Left ventricle myocardium inferior (tissue), 1 donor: ENCODE data around the gene TNFRSF4. TPM values are rescaled to one million over a fixed set of nuclear protein-coding genes. Genes with fewer than 3 reads are reported as not detected.
"Not testable (repeated sequence)": the region's sequence is repeated elsewhere in the genome, so short reads cannot be mapped to it uniquely, and the experiment has no call there.

ENCODE experiments used
- DNase-seq: peaks from one replicate; pipeline ENCODE4 v3.0.0-alpha.2; 2020
- H3K27ac ChIP-seq: fragments of 200-600 bp; replicated peaks from 2 replicates; pipeline ENCODE4 v1.8.0; 2021
- H3K27me3 ChIP-seq: fragments of 200-600 bp; 2 replicates; pipeline ENCODE4 v1.8.0; 2021; ENCODE audit warnings: low read depth
- H3K36me3 ChIP-seq: fragments of 200-600 bp; 2 replicates; pipeline ENCODE4 v1.8.0; 2021
- H3K4me1 ChIP-seq: fragments of 200-600 bp; 2 replicates; pipeline ENCODE4 v1.8.0; 2021
- H3K4me3 ChIP-seq: fragments of 200-600 bp; 2 replicates; pipeline ENCODE4 v1.8.0; 2021; ENCODE audit warnings: mild to moderate bottlenecking, moderate library complexity
- H3K9me3 ChIP-seq: fragments of 200-600 bp; replicated peaks from 2 replicates; pipeline ENCODE4 v1.8.0; 2021
- intact Hi-C: fragments of 100-400 bp; cut with micrococcal nuclease; formaldehyde crosslinking; loops from one replicate; pipeline ENCODE4 v1.11.0; 2022
- total RNA-seq: library from RNA; stranded (reverse); fragmentation: NEBNext Ultra II Directional; extraction: Animal tissue kit (Norgen Biotek cat#: 25700); gene quantifications from one replicate; pipeline ENCODE4 v1.2.1, GENCODE V29; 2021
- TF ChIP-seq, protein P1 (sequence below): fragments of 200-600 bp; IDR thresholded peaks from 2 replicates; pipeline ENCODE4 v1.8.0; 2021; ENCODE audit warnings: antibody characterized with exemption, mild to moderate bottlenecking, borderline replicate concordance
- donor health status: DM: no; HTN: yes; CAD: no; lungs with severe emphysema.

TNFRSF4 gene
- total RNA-seq, 1 donor from 2014 or later: 2.2 TPM

DNA sequence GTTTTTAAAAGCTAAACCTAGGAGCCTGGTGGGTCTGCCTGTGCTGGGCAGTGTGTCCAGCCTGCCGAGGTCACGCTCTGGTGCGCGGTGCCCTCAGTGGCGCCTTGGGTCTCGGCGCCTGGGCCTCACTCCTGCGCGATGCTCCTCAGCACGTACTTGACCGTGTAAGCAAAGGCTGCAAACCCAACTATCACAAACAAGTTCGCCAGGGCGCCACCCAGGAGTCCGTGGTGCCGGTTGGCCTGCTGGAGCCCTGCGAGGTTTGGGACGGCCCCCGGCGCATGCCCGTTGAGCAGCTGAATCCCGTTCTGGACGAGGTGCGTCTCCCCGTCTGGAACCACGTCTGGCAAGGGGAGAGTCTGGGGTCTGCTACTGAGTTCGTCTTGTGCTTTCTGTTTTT lies 41.1 kb upstream of the TNFRSF4 start:
- H3K36me3 ChIP-seq: peaks cover 56% of the 10 kb centered on the region
- TF ChIP-seq, protein P1, sequence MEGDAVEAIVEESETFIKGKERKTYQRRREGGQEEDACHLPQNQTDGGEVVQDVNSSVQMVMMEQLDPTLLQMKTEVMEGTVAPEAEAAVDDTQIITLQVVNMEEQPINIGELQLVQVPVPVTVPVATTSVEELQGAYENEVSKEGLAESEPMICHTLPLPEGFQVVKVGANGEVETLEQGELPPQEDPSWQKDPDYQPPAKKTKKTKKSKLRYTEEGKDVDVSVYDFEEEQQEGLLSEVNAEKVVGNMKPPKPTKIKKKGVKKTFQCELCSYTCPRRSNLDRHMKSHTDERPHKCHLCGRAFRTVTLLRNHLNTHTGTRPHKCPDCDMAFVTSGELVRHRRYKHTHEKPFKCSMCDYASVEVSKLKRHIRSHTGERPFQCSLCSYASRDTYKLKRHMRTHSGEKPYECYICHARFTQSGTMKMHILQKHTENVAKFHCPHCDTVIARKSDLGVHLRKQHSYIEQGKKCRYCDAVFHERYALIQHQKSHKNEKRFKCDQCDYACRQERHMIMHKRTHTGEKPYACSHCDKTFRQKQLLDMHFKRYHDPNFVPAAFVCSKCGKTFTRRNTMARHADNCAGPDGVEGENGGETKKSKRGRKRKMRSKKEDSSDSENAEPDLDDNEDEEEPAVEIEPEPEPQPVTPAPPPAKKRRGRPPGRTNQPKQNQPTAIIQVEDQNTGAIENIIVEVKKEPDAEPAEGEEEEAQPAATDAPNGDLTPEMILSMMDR: no peak
- intact Hi-C loops: no loop called here

DNA sequence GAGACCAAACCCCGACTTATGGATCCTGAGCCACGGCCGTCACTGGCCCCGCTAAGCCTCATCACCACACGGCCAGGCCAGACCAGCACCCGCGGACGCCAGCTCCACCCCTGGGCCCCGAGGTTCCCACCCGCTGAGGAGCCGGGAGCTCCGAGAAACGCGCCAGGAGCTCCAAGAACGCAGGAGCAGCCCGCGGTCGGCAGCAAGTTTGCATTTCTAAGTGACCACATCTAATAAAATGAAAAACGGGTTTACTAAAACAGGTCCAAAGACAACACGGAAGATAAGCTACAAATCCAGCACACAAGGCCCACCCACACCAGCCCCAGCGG lies 40.7 kb upstream of the TNFRSF4 start:
- TF ChIP-seq, protein P1: no peak
- Histone ChIP-seq H3K27ac (no peak overlapping the region), H3K9me3 (no peaks in the 10 kb centered on the region), H3K36me3 (peaks cover 56% of the 10 kb centered on the region), H3K4me1 (peaks cover 20% of the 10 kb centered on the region), H3K4me3 (no peak overlapping the region), H3K27me3 (no peaks in the 10 kb centered on the region)
- no peak for DNase-seq
- intact Hi-C loops: no loop called here

More for the DNA sequence above, 41.1 kb upstream of the TNFRSF4 start:
- Histone ChIP-seq H3K27ac (no peak overlapping the region), H3K27me3 (no peaks in the 10 kb centered on the region), H3K9me3 (no peaks in the 10 kb centered on the region), H3K4me1 (peaks cover 24% of the 10 kb centered on the region), H3K4me3 (no peak overlapping the region)
- DNase-seq: no peak

DNA sequence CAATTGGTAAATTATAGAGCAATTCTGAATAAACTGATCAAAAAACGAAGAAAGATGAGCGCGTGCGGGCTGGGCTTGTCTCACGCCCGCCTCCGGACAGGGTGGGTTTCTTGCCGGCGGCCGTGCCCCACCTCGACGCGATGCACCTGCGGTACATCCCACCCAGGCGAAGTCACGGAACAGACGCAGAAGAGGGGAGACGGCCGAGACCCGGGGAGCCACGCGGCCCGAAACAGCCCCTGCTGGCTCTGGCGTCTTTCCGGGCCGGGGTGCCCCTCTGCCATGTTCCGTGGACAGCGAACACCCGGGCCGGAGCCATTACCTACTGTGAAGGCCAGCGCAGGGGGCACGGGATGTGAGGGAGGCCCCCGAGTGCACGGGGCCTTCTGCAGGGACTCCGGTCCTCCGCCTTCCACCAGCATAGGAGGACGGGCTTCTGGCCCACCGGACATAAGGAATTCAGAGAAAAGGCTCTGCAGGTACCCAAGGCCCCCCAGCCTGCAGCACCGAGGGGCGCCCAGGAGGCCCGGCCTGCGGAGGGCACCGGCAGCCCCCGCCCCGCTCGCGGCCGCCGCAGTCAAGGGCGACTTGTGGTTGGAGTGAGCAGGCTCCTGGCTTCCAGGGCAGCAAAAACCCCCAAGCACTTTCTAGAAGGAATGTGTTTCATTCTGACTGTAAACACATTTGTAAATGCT lies 40.2 kb upstream of the TNFRSF4 start:
- intact Hi-C loops: no loop called here
- DNase-seq: no peak
- H3K27me3 ChIP-seq: no peaks in the 10 kb centered on the region
- TF ChIP-seq, protein P1: no peak
- no peak overlapping the region for H3K4me3 ChIP-seq
- no peak overlapping the region for H3K27ac ChIP-seq
- H3K36me3 ChIP-seq: peaks cover 53% of the 10 kb centered on the region
- H3K4me1 ChIP-seq: peaks cover 15% of the 10 kb centered on the region
- H3K9me3 ChIP-seq: no peaks in the 10 kb centered on the region

- TF ChIP-seq, protein P1: no peak
- Histone ChIP-seq H3K9me3 (no peaks in the 10 kb centered on the region), H3K4me3 (no peak overlapping the region), H3K36me3 (peaks cover 47% of the 10 kb centered on the region), H3K4me1 (peaks cover 8% of the 10 kb centered on the region), H3K27ac (no peak overlapping the region), H3K27me3 (no peaks in the 10 kb centered on the region)
- intact Hi-C loops: no loop called here
- DNase-seq: no peak
Observed at GRCh38 chr1:1253314-1253713, 39.4 kb upstream of the TNFRSF4 start.

DNA sequence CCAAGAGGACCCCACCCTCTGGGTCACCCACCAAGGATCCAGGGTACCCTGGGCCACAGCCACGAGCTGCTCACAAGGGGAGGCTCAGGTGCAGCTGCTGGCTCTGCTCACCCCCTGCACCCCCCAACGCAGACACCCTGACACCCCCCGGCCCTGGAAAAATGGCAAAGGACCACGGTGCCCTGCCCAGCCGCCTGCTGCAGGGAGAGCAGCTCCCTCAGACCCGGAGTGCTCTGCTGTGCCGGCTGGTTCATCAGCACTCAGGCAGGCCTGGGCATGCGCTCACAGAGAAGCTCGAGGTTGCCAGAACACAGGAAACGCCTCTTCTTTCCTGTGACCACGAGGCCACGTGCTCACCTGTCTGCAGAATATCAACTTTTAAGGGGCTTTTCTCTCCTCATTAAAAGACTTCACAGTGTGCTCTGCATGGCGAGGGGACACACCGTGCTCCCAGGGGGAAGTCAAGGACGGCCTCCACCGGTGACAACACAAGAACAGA lies 36.9 kb upstream of the TNFRSF4 start:
- intact Hi-C loops: no loop called here
- TF ChIP-seq, protein P1: no peak
- Histone ChIP-seq H3K27ac (no peak overlapping the region), H3K4me3 (no peak overlapping the region), H3K4me1 (peaks cover 12% of the 10 kb centered on the region), H3K27me3 (peaks cover 20% of the 10 kb centered on the region), H3K36me3 (peaks cover 35% of the 10 kb centered on the region), H3K9me3 (no peaks in the 10 kb centered on the region)
- no peak for DNase-seq

DNA sequence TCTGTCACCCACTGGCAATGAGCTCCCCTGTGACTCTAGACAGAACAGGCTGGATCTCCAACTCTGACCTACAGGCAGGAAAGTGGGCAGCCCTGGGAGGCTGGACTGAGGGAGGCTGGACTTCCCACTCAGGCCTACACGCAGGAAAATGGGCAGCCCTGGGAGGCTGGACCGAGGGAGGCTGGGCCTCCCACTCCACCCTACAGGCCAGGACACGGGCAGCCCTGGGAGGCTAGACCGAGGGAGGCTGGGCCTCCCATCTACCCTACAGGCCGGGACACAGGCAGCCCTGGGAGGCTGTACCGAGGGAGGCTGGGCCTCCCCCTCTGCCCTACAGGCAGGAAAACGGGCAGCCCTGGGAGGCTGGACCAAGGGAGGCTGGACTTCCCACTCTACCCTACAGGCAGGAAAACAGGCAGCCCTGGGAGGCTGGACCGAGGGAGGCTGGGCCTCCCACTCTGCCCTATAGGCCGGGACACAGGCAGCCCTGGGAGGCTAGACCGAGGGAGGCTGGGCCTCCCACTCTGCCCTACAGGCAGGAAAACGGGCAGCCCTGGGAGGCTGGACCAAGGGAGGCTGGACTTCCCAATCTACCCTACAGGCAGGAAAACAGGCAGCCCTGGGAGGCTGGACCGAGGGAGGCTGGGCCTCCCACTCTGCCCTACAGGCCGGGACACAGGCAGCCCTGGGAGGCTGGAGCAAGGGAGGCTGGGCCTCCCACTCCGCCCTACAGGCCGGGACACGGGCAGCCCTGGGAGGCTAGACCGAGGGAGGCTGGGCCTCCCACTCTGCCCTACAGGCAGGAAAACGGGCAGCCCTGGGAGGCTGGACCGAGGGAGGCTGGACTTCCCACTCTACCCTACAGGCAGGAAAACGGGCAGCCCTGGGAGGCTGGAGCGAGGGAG lies 34.3 kb upstream of the TNFRSF4 start:
- DNase-seq, H3K36me3 ChIP-seq, H3K9me3 ChIP-seq, H3K4me3 ChIP-seq, H3K27ac ChIP-seq, intact Hi-C loops: not testable (repeated sequence)
- Histone ChIP-seq H3K27me3 (peaks cover 41% of the 10 kb centered on the region), H3K4me1 (peaks cover 13% of the 10 kb centered on the region)
